Stomach (tissue), 9 donors: Measurements from ENCODE around the gene RHOD. TPM values are rescaled to one million over a fixed set of nuclear protein-coding genes. Genes with fewer than 3 reads are reported as not detected.

Source experiments
- DNase-seq, 2 donors: peaks; one replicate each; pipeline versions ENCODE4 v3.0.0 to v3.0.0-alpha.2; 2013 to 2019
- H3K27ac ChIP-seq, 5 donors: fragments of 200-600 bp in 4 of 5; sonication (generic) in 4 of 5; one replicate each; pipeline ENCODE4 v1.5.1; 2013 to 2019; ENCODE audit warnings: mild to moderate bottlenecking in 1 of 5, moderate library complexity in 1 of 5
- H3K27me3 ChIP-seq, 3 donors: fragments of 200-600 bp; sonication (generic); one replicate each; pipeline ENCODE4 v1.5.1; 2017 to 2019; ENCODE audit warnings: mixed run types in 1 of 3
- H3K36me3 ChIP-seq, 4 donors: fragments of 200-600 bp; sonication (generic); 1 replicate in 3 of 4; 2 replicates in 1 of 4; pipeline ENCODE4 v1.5.1; 2016 to 2019
- H3K4me1 ChIP-seq, 4 donors: fragments of 200-600 bp; sonication (generic); one replicate each; pipeline ENCODE4 v1.5.1; 2016 to 2019
- H3K4me3 ChIP-seq, 4 donors: fragments of 200-600 bp; sonication (generic) in 3 of 4; one replicate each; pipeline ENCODE4 v1.5.1; 2016 to 2019; ENCODE audit warnings: mild to moderate bottlenecking in 1 of 4
- H3K9me3 ChIP-seq, 4 donors: fragments of 200-600 bp; sonication (generic); one replicate each; pipeline ENCODE4 v1.5.1; 2016 to 2019
- EP300 ChIP-seq: sonication (generic); formaldehyde crosslinking; IDR thresholded peaks from one replicate; pipeline ENCODE4 v1.6.1; 2017; ENCODE audit warnings: antibody characterized with exemption
- POLR2A ChIP-seq, 4 donors: fragments of 450-650 bp; IDR thresholded peaks; one replicate each; pipeline ENCODE4 v1.6.1; 2016; ENCODE audit warnings: antibody characterized with exemption in 4 of 4, control low read depth in 2 of 4, mild to moderate bottlenecking in 1 of 4, moderate library complexity in 1 of 4
- POLR2AphosphoS5 ChIP-seq, 3 donors: sonication (generic); formaldehyde crosslinking; IDR thresholded peaks; one replicate each; pipeline ENCODE4 v1.6.1; 2016; ENCODE audit warnings: antibody characterized with exemption in 3 of 3
- whole genome bisulfite sequencing, 5 donors: extraction: QIAGEN DNeasy Blood & Tissue Kit in 3 of 5; methylation state at CpG; one replicate each; pipeline versions ENCODE4 v1.1.5 to v1.1.7; 2013 to 2018; 5-methylcytosine and 5-hydroxymethylcytosine counted together
- intact Hi-C: fragments of 100-400 bp; cut with DNase I; formaldehyde crosslinking; loops from one replicate; pipeline ENCODE4 v1.15.1; 2023; ENCODE audit warnings: low total_unique reads
- polyA plus RNA-seq, 3 donors: library from polyadenylated mRNA; stranded (reverse); fragments of 200-250 nt; gene quantifications; one replicate each; pipeline ENCODE4 v1.2.3, GENCODE V29; 2013
- total RNA-seq, 5 donors: library from RNA; depleted of rRNA; stranded (reverse); fragments of >200 nt; gene quantifications; one replicate each; pipeline versions ENCODE4 v1.1.0 to v1.2.3, GENCODE V29; 2014 to 2016
- TF ChIP-seq, protein P1 (sequence below), 7 experiments: fragments of 450-650 bp in 4 of 7; fragments of 200-600 bp in 3 of 7; sonication (generic) in 3 of 7; IDR thresholded peaks; one replicate each; pipeline ENCODE4 v1.5.1; 2016 to 2019; ENCODE audit warnings: antibody characterized with exemption in 7 of 7, control low read depth in 2 of 7, mild to moderate bottlenecking in 1 of 7
- donor health status: healthy with polysubstance abuse.
- donor health status: Bipolar disorder and iron deficiency.
- donor health status: healthy.

The RHOD gene
- total and polyA plus RNA-seq, 8 donors: 1.2 to 46.8 (median 36.4) TPM

DNA sequence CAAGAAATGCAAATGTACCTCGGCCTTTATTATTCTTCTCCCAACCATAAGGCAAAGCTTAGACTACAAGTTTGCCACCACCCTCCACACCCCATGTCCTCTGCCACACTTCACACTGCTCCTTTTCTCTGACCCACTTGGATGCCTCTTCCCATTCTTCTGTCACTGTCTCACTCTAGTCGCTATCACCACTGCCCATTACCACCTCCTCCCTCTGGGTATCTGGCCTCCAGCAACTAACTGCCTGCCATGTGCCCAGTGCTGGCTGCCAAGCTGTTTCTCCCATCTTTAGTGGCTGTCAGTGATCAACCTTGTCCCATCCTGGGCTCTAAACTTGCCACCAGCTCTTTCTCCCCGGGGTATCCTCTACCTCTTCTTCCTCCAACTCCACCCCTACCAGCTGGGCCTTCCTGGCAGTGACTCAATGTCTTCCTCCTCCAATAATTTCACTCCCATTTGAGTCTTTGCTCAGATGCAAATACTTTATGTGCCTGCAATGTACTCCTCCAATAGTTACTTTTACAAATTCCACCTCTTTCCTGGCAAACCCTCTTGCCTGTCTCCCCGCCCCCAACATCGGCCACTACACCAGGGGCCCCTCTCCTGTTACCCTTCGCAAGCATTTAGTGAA lies 42.3 kb downstream of the RHOD start:
- TF ChIP-seq POLR2AphosphoS5 (IDR thresholded peaks at IDR 0.05) (no peak), EP300 (no peak), POLR2A (IDR thresholded peaks at IDR 0.05) (no peak)
- TF ChIP-seq, protein P1, sequence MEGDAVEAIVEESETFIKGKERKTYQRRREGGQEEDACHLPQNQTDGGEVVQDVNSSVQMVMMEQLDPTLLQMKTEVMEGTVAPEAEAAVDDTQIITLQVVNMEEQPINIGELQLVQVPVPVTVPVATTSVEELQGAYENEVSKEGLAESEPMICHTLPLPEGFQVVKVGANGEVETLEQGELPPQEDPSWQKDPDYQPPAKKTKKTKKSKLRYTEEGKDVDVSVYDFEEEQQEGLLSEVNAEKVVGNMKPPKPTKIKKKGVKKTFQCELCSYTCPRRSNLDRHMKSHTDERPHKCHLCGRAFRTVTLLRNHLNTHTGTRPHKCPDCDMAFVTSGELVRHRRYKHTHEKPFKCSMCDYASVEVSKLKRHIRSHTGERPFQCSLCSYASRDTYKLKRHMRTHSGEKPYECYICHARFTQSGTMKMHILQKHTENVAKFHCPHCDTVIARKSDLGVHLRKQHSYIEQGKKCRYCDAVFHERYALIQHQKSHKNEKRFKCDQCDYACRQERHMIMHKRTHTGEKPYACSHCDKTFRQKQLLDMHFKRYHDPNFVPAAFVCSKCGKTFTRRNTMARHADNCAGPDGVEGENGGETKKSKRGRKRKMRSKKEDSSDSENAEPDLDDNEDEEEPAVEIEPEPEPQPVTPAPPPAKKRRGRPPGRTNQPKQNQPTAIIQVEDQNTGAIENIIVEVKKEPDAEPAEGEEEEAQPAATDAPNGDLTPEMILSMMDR (IDR thresholded peaks at IDR 0.05): no peak
- Histone ChIP-seq H3K4me3 (no peak overlapping the region), H3K27ac (no peak overlapping the region), H3K36me3 (no peaks in the 10 kb centered on the region), H3K9me3 (no peaks in the 10 kb centered on the region), H3K27me3 (no peaks in the 10 kb centered on the region), H3K4me1 (peaks cover 0 to 5% (median 0%) of the 10 kb centered on the region in 4 donors)
- no peak for DNase-seq
- intact Hi-C loops: no loop called here
- WGBS, 5 donors: 79 to 86% (median 84%) methylated on average over 6 of the region's 6 CpGs

DNA sequence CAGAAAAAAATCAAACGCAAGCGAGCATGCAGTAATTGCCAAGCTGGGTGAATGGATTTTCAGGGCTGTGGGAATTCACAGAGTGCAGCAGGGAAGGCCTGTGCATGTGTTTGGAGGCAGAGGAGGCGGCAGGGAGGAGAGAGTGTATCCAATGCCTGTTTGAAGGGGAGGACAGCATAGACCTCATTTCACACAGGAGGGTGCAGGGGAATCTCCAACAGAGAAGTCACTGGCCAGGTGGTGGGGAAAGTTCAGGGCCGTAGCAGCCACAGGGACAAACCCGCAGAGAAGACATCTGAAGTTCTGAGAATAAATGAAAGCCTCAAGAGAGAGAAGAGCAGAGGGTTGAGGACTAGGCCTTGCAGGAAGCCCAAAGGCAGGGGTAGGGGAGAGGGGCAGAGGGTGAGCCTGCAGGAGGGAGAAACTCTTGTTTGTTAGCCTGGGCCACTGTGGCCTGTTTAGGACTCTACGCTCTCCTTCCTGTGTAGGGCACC lies 43.2 kb downstream of the RHOD start:
- H3K27ac ChIP-seq: no peak overlapping the region
- WGBS, 5 donors: 92 to 94% (median 94%) methylated on average over 6 of the region's 6 CpGs
- no peak overlapping the region for H3K4me3 ChIP-seq
- intact Hi-C loops: no loop called here
- no peaks in the 10 kb centered on the region for H3K36me3 ChIP-seq
- peaks cover 0 to 5% (median 0%) of the 10 kb centered on the region in 4 donors for H3K4me1 ChIP-seq
- H3K9me3 ChIP-seq: no peaks in the 10 kb centered on the region
- DNase-seq: no peak
- TF ChIP-seq, protein P1 (IDR thresholded peaks at IDR 0.05): no peak
- TF ChIP-seq POLR2A (IDR thresholded peaks at IDR 0.05): no peak
- TF ChIP-seq EP300: no peak
- no peaks in the 10 kb centered on the region for H3K27me3 ChIP-seq

GRCh38 chr11:67102664-67103063 lies 46.0 kb downstream of the RHOD start:
- Histone ChIP-seq H3K27me3 (no peaks in the 10 kb centered on the region), H3K27ac (no peak overlapping the region), H3K4me3 (no peak overlapping the region), H3K36me3 (no peaks in the 10 kb centered on the region), H3K4me1 (peaks cover 0 to 5% (median 0%) of the 10 kb centered on the region in 4 donors), H3K9me3 (no peaks in the 10 kb centered on the region)
- WGBS, 5 donors: 87 to 94% (median 91%) methylated on average over 3 to 8 of the region's 8 CpGs
- DNase-seq: no peak
- intact Hi-C loops: no loop called here
- TF ChIP-seq, protein P1 (IDR thresholded peaks at IDR 0.05): no peak
- TF ChIP-seq POLR2A (IDR thresholded peaks at IDR 0.05) (no peak), EP300 (no peak), POLR2AphosphoS5 (IDR thresholded peaks at IDR 0.05) (no peak)

DNA sequence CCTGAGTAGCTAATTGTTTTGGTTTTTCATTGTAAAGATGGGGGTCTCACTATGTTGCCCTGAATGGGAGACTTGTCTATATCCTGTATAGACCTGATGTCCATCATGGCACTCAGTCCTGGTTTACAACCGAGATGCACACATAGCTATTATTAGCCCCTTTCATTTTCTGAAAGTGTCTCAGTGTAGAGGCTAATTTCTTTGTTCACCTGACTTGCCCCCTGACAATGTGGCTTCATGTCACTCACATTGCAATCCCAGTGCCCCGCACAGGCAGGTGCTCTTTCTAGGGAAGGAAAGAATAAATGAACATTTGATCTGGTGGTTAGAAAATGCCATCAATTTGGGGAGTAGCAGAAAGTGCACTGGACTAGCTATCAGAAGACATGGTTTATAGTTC lies 49.3 kb downstream of the RHOD start:
- Histone ChIP-seq H3K27me3 (no peaks in the 10 kb centered on the region), H3K9me3 (no peaks in the 10 kb centered on the region), H3K36me3 (no peaks in the 10 kb centered on the region), H3K27ac (no peak overlapping the region), H3K4me3 (no peak overlapping the region), H3K4me1 (peaks cover 0 to 6% (median 5%) of the 10 kb centered on the region in 4 donors)
- intact Hi-C loops: no loop called here
- WGBS, 5 donors: 93 to 97% (median 95%) methylated on average over 2 of the region's 2 CpGs
- no peak for DNase-seq
- no peak for TF ChIP-seq EP300
- TF ChIP-seq POLR2AphosphoS5 (IDR thresholded peaks at IDR 0.05): no peak
- TF ChIP-seq POLR2A (IDR thresholded peaks at IDR 0.05): no peak
- TF ChIP-seq, protein P1 (IDR thresholded peaks at IDR 0.05): no peak
